GM13977 (cell line): Measurements from ENCODE around the gene SSR1.

Experiments used
- DNase-seq: peaks from one replicate; pipeline ENCODE4 v3.0.0; 2012; ENCODE audit warnings: low spot score
- CTCF ChIP-seq: IDR thresholded peaks from 2 replicates; pipeline ENCODE4 v1.5.1; 2012; ENCODE audit warnings: mild to moderate bottlenecking, control low read depth; ENCODE audit not compliant: insufficient read depth; ENCODE audit errors: extremely low read depth, missing control alignments
- in situ Hi-C: fragments of 300-500 bp; cut with MboI; formaldehyde crosslinking; loops from one replicate; pipeline ENCODE4 v1.12.0; 2022; ENCODE audit warnings: low sequenced_read_pairs, low pct_unique_long_range_greater_than_20kb, mixed read lengths, inconsistent platforms; ENCODE audit not compliant: unreplicated experiment

SSR1 gene

DNA sequence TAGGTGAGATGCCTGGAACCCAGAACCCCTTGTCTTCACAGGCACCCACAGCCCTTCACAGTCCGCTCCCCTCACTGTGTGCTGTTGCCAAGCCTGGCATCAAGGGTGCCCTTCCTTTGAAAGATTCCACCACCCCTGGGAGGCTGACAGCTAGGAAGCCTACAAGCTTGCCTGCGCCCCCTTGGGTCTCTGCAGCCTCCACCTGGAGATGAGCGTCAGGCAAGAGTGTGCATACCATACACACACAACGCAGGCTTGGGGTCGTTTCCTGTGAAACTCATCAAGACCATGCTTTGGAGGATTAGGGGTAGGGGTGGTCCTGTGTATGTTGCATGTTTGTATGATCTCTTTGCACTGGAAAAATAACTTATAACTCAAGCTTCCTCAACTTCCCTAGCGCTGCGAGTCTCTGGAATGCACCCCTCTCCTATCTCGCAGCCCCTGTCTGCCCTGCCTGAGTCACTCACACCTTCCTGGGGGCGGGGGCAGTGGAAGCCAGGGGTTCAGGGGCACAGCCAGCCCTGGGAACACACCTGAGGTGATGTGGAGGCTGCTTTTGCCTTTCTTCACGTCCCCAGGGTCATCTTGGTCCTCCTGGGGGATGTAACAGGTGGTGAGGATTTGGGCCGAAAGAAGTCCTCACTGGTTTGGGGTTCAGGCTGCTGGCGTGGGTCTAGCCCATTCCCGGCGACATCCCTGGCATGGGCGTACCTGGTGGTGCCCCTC, 67.2 kb downstream of the SSR1 start:
- in situ Hi-C loops, result loop anchor here (25.0 kb wide), 2 partner anchors 459 to 559 kb away; no protein-coding TSS in a partner anchor
- DNase-seq, result no peak
- TF ChIP-seq CTCF, result no peak

- TF ChIP-seq CTCF, result peak; percentile 81
- in situ Hi-C loops, result loop anchor here (25.0 kb wide), 2 partner anchors 456 to 556 kb away; no protein-coding TSS in a partner anchor
- peak; percentile 81 for DNase-seq
Measured at GRCh38 chr6:7243179-7243981, 69.6 kb downstream of the SSR1 start.

DNA sequence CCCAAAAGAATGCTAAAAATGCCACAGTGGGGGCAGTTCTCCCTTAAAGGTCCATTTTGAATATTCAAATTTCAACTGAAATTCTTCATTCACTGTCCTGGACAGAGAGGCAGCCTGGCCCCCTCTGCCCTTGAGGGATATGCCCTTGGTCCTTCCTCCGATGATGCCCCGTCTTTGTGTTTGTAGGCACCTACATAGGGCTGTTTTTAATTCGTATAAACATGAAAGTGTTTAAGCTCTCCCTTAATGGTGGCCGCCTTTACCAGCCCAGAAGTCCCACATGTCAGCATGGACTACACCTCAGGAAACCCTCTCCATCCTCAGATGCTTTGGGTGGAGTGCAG, 70.2 kb downstream of the SSR1 start:
- in situ Hi-C loops, result loop anchor here (25.0 kb wide), 2 partner anchors 456 to 556 kb away; no protein-coding TSS in a partner anchor
- no peak for TF ChIP-seq CTCF

GRCh38 chr6:7241709-7242645, 71.0 kb downstream of the SSR1 start:
- in situ Hi-C loops, result loop anchor here (25.0 kb wide), 2 partner anchors 455 to 555 kb away; no protein-coding TSS in a partner anchor
- no peak for TF ChIP-seq CTCF
- DNase-seq, result no peak

More for the DNA sequence above, 70.2 kb downstream of the SSR1 start:
- no peak for DNase-seq

GRCh38 chr6:7241160-7241559, 71.8 kb downstream of the SSR1 start:
- TF ChIP-seq CTCF, result no peak
- in situ Hi-C loops, result loop anchor here (25.0 kb wide), 2 partner anchors 454 to 554 kb away; no protein-coding TSS in a partner anchor
- no peak for DNase-seq

GRCh38 chr6:7240351-7240750, 72.6 kb downstream of the SSR1 start:
- in situ Hi-C loops, result loop anchor here (25.0 kb wide), 2 partner anchors 453 to 553 kb away; no protein-coding TSS in a partner anchor
- DNase-seq, result no peak
- no peak for TF ChIP-seq CTCF
